ENCODE results near the gene EEF1AKMT2.
A peak's percentile ranks its signal among the peaks of the same experiment; 100 is the strongest.

EEF1AKMT2 gene

GRCh38 chr10:124733571-124734245 lies 58.0 kb downstream of the EEF1AKMT2 start:
- H3K4me3 ChIP-seq (ENCODE audit: low read length): no peak overlapping the region
- DNase-seq (ENCODE audit: low read depth): no peak
- no peak for TF ChIP-seq CTCF (IDR thresholded peaks at IDR 0.05; ENCODE audit: insufficient read depth, low read depth, low read length, missing control alignments)

- no peak overlapping the region for H3K4me3 ChIP-seq (ENCODE audit: low read length)
- TF ChIP-seq CTCF (IDR thresholded peaks at IDR 0.05; ENCODE audit: insufficient read depth, low read depth, low read length, missing control alignments): no peak
- peak; percentile 81 for DNase-seq (ENCODE audit: low read depth)
Observed at GRCh38 chr10:124732931-124733570, 58.6 kb downstream of the EEF1AKMT2 start.

GRCh38 chr10:124731551-124731950 lies 60.1 kb downstream of the EEF1AKMT2 start:
- no peak for TF ChIP-seq CTCF (IDR thresholded peaks at IDR 0.05; ENCODE audit: insufficient read depth, low read depth, low read length, missing control alignments)
- no peak for DNase-seq (ENCODE audit: low read depth)
- no peak overlapping the region for H3K4me3 ChIP-seq (ENCODE audit: low read length)

GRCh38 chr10:124730790-124731189 lies 60.9 kb downstream of the EEF1AKMT2 start:
- DNase-seq (ENCODE audit: low read depth): no peak
- H3K4me3 ChIP-seq (ENCODE audit: low read length): no peak overlapping the region
- TF ChIP-seq CTCF (IDR thresholded peaks at IDR 0.05; ENCODE audit: insufficient read depth, low read depth, low read length, missing control alignments): no peak

GRCh38 chr10:124728830-124729661 lies 62.6 kb downstream of the EEF1AKMT2 start:
- no peak for DNase-seq (ENCODE audit: low read depth)
- no peak for TF ChIP-seq CTCF (IDR thresholded peaks at IDR 0.05; ENCODE audit: insufficient read depth, low read depth, low read length, missing control alignments)
- no peak overlapping the region for H3K4me3 ChIP-seq (ENCODE audit: low read length)

GRCh38 chr10:124728071-124728829 lies 63.4 kb downstream of the EEF1AKMT2 start:
- no peak overlapping the region for H3K4me3 ChIP-seq (ENCODE audit: low read length)
- no peak for DNase-seq (ENCODE audit: low read depth)
- no peak for TF ChIP-seq CTCF (IDR thresholded peaks at IDR 0.05; ENCODE audit: insufficient read depth, low read depth, low read length, missing control alignments)
